HCT116 (cell line): ENCODE results near the gene NCAN.

Source experiments
- CTCF ChIP-seq, 3 experiments: fragments of 200-600 bp in 1 of 3; sonication (generic) in 1 of 3; IDR thresholded peaks in 2 of 3; conservative IDR thresholded peaks in 1 of 3; 2 replicates each; pipeline ENCODE4 v1.5.1; 2012 to 2017; ENCODE audit warnings: low read depth in 2 of 3, low read length in 2 of 3, antibody characterized with exemption in 1 of 3, borderline replicate concordance in 1 of 3, control low read depth in 1 of 3, mild to moderate bottlenecking in 1 of 3, mixed read lengths in 1 of 3, mixed run types in 1 of 3, moderate library complexity in 1 of 3; ENCODE audit not compliant: insufficient read depth in 1 of 3
- EZH2 ChIP-seq: fragments of 200-600 bp; sonication (generic); IDR thresholded peaks from 2 replicates; pipeline ENCODE4 v1.6.1; 2017; ENCODE audit warnings: antibody characterized with exemption, mixed run types
- EZH2phosphoT487 ChIP-seq: fragments of 200-600 bp; IDR thresholded peaks from 2 replicates; pipeline ENCODE4 v1.6.1; 2018; ENCODE audit warnings: antibody characterized with exemption, borderline replicate concordance
- FOSL1 ChIP-seq: IDR thresholded peaks from 2 replicates; pipeline ENCODE4 v1.6.1; 2012; ENCODE audit warnings: low read depth
- JUND ChIP-seq: IDR thresholded peaks from 2 replicates; pipeline ENCODE4 v1.6.1; 2012
- MAX ChIP-seq: IDR thresholded peaks from 2 replicates; pipeline ENCODE4 v1.6.1; 2012
- POLR2A ChIP-seq: IDR thresholded peaks from 2 replicates; pipeline ENCODE4 v1.7.0; 2011; ENCODE audit warnings: borderline replicate concordance; ENCODE audit not compliant: insufficient read depth, insufficient read length; ENCODE audit errors: extremely low read depth
- POLR2AphosphoS5 ChIP-seq: IDR thresholded peaks from 2 replicates; pipeline ENCODE4 v1.6.1; 2011; ENCODE audit warnings: mild to moderate bottlenecking, low read depth, low read length, moderate library complexity
- RAD21 ChIP-seq: IDR thresholded peaks from 2 replicates; pipeline ENCODE4 v1.6.1; 2012; ENCODE audit warnings: low read depth, mild to moderate bottlenecking
- SIN3A ChIP-seq: IDR thresholded peaks from 2 replicates; pipeline ENCODE4 v1.6.1; 2012; ENCODE audit warnings: low read depth
- SP1 ChIP-seq: IDR thresholded peaks from 2 replicates; pipeline ENCODE4 v1.6.1; 2012; ENCODE audit warnings: low read depth
- YY1 ChIP-seq: IDR thresholded peaks from 2 replicates; pipeline ENCODE4 v1.6.1; 2011; ENCODE audit warnings: low read length, low read depth, moderate library complexity, mild to moderate bottlenecking; ENCODE audit not compliant: insufficient replicate concordance; ENCODE audit errors: extremely low read depth
- ZBTB33 ChIP-seq: IDR thresholded peaks from 2 replicates; pipeline ENCODE4 v1.6.1; 2011; ENCODE audit warnings: mild to moderate bottlenecking, low read length, moderate library complexity; ENCODE audit not compliant: insufficient replicate concordance; ENCODE audit errors: extremely low read depth
- ZNF274 ChIP-seq: fragments of 200-500 bp; sonication (Bioruptor generic); IDR thresholded peaks from 2 replicates; pipeline ENCODE4 v1.6.1; 2014; ENCODE audit warnings: mild to moderate bottlenecking, low read depth, low read length, inconsistent platforms

DNA sequence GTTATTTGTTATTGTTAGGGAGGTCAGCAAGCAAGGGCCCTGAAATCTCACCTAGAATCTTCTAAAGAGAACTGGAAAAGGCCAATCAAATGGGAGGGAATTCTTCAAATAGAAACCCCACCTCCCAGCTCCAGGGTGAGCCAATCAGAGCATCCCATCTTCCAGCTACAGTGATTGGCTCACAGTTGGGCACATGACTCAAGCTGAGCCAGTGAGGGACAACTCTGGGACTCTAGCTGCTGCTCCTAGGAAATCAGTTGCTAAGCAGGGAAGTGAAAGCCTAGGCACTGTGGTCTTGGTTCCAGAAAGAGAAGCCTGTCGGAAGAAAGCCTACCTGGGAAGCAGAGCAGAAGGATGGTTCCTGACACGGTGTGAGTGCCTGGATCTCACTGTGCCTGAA lies 48.0 kb downstream of the NCAN start:
- no peak for TF ChIP-seq POLR2A
- no peak for TF ChIP-seq CTCF (IDR thresholded peaks at IDR 0.05 in 2 of 3, conservative IDR thresholded peaks at IDR 0.05 in 1 of 3; ENCODE audit: borderline replicate concordance in 1 of 3, insufficient read depth in 1 of 3, low read depth in 2 of 3, low read length in 2 of 3)
- no peak for TF ChIP-seq EZH2
- TF ChIP-seq SIN3A = no peak
- TF ChIP-seq RAD21 = no peak
- TF ChIP-seq POLR2AphosphoS5 = no peak
- no peak for TF ChIP-seq ZNF274
- no peak for TF ChIP-seq EZH2phosphoT487
- TF ChIP-seq FOSL1 = no peak
- TF ChIP-seq SP1 = no peak; the same call in 1 of the 2 replicates
- TF ChIP-seq ZBTB33 = no peak
- no peak for TF ChIP-seq MAX
- no peak for TF ChIP-seq YY1
- no peak for TF ChIP-seq JUND
